HG03520 (cell line): ENCODE results near the gene MRPL14.
"Not testable (repeated sequence)": the region's sequence is repeated elsewhere in the genome, so short reads cannot be mapped to it uniquely, and the experiment has no call there.

Source experiments
- ATAC-seq: cut with Tn5 transposase; IDR thresholded peaks from one replicate; pipeline ENCODE4 v1.9.1; 2021; ENCODE audit warnings: mild to moderate bottlenecking, moderate library complexity; ENCODE audit not compliant: unreplicated experiment

MRPL14 gene

DNA sequence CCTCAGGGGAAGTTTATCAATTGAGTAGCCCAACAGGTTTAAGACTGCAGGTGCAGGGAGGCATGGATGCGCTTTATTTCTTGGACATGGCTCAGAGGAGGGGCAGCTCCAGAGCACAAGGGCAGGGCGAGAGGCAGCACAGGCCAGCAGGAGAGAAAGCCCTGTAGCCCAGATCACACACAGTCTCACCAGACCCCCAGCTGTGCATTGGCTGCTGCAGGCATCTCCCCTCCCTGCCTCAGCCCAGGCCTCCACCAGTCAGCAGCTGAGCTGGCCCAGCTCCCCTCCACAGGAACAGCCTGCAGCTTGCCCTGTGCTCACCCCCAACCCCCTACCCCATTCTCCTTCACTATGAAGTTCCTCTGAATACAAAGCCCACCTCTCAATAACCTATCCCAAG lies 24.7 kb downstream of the MRPL14 start:
- no peak for ATAC-seq

DNA sequence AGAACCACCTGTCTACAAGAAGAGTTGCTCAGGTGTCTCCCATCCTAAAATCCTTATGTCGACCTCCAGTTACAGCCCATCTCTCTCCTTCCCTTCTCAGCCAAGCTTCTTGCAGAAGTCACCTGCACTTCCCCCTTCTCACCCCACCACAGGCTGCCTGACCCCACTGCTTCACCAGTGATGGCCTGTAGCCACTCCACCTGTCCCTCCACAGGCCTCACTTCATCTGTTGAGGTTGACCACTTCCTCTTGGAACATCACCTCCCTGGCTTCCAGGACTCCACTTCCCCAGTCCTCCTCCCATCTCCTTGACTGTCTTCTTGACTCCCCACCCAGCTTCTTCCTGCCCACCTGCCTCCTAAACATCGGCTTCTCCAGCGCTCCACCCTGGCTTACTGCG lies 25.4 kb downstream of the MRPL14 start:
- ATAC-seq = no peak

DNA sequence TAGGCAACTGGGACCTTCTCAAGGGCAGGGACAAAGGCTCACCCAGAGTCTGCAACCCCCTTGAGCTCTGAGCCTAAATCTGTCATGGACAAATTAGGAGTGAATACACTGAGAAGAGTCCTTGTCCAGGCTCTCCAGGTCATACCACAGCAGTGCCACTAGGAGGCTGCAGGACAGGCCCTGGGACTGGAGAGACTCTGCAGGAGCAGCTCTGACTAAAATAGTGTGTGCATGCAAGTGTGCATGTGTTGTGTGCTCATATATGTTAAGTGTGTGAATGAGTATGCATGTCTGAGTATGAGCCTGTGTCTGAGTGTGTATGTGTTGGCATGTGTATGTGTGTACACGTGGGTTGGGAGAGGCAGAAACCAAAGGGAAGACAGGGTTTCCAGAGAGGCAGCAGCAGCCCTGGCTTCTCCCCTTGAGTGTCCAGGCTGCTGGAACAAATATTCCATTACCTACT lies 27.1 kb downstream of the MRPL14 start:
- ATAC-seq = no peak

DNA sequence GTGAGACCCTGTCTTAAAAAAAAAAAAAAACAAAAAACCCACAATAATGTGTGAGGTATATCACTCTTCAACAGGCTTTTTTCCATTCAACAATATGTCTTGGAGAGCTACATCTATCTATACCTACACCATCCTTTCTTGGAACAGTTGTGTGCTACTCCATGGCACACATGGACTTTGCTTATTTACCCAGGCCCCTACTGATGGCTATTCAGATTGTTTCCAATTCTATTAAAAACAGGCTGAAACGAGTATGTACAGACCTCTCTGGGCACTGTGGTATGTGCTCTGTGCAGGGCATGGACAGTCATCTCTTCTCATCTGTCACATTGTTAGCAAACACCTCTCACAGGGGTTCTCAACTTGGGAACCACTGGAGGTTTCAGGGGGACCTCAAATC lies 28.1 kb downstream of the MRPL14 start:
- no peak for ATAC-seq

DNA sequence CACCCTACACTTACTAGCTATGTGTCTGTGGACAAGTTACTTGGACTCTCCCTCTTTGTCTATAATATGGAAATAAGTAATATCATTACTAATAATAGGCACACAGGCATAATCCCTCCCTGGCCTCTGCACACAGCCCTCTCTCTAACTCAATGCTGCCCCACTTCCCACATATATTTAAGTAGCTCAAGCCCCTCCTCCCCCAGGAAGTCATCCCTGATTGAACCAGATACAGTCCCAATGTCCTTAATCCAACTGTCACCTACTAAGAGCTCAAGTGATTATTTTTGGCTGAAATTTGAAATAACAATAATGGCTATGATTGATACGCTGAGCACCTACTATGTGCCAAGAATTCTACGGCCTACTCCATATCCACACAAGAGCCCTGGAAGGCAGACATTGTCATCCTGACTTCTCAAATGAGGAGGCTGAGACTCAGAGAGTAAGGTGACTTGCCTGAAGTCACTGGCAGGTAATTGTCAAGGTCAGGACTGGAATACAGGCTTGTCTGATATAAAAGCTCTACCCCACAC lies 29.4 kb downstream of the MRPL14 start:
- no peak for ATAC-seq

DNA sequence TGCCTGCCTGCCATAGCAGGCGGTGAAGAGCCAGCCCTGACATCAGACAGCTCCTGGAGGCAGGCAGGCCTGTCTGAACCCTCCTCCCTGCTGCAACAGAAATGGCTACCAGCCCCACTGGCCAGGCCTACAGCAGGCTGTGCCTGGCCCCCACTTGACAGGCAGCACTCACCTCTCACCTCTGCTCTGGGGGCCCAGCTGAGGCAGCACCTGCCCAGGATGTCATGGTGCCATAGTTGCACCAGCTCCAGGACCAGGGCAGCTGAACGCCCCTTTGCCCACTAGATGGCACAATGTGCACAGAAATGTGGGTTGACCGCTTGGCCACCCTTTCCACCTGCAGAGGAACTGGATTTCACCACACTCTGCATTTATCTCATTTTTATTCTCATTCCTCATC lies 30.6 kb downstream of the MRPL14 start:
- ATAC-seq = no peak

DNA sequence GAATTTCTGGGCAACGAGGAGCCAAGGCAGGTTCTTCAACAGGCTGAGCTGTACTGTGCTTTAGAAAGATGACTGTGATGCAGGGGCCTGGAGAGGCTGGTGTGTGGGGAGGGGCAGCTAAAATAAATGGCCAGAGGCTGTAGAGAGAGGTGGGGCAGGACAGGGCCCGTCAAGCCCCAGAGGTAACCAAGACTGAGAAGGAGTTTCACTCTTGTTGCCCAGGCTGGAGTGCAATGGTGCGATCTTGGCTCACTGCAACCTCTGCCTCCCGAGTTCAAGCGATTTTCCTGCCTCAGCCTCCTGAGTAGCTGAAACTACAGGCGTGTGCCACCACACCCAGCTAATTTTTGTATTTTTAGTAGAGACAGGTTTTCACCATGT lies 32.0 kb downstream of the MRPL14 start:
- ATAC-seq = not testable (repeated sequence)

DNA sequence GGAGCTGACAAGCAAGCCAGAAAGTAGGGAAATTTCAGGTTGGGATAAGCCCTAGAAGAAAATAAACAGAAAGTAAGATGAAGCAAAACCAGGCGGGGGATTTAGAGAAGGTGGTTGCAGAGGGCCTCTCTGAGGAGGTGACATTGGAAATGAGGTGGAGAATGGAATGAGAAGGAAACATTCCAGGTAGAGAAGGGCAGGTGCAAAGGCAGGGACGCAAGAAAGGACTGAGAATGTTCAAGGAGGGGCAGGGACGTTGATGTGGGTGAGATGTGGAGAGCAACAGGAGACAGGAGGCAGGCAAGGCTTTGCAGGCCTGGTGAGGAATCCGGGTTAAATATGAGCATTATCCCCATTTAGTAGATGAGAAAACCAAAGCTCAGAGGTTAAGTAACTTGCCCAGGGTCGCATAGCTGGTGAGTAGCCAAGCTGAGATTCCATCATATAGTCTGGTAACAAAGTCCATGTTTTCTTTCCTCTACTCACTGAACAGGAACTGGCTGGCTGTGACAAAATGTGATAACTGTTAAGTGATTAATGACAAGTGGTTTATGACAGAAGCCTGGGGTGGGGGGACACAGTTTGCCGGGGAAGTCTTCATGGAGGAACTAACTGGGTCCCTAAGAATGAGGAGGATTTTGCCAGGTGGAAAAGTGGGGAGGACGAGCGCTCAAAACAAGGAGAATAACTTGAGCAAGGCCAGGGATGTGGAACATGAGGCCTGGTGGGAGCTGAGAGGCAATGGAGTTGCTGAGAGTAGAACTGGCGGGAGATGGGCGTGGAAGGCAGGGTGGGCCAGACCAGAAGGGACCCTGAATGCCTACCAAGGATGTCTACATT lies 32.6 kb downstream of the MRPL14 start:
- ATAC-seq = no peak

DNA sequence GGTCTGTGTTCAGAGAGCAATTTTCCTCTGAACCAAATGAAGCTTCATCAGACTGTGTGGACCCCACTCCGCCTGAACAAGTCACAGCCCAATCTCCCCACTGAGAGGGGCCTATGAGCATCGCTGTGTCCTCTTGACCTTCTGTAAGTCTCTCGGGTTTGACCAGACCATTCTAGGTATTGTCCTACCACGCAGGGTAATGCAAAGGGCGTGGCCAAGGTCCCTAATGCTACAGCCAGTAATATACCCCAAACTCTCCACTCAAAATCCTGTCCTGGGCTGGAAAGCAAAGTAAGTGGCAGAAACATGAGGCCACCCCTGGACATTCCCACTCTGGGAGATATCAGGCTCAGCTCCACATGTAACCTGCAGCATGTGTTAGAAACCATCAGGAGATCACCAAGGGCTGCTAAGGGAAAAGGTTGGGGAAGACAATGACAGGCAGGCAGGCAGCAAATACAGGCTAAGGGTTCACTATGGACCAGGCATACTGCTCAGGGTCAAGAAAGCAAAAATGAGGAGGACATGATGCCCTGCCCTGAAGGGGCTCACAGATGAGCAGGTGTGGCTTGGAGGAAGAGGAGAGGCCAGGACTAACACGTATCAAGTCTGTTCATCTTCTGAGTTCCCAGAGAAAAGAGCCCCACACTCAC lies 33.4 kb downstream of the MRPL14 start:
- ATAC-seq = no peak

DNA sequence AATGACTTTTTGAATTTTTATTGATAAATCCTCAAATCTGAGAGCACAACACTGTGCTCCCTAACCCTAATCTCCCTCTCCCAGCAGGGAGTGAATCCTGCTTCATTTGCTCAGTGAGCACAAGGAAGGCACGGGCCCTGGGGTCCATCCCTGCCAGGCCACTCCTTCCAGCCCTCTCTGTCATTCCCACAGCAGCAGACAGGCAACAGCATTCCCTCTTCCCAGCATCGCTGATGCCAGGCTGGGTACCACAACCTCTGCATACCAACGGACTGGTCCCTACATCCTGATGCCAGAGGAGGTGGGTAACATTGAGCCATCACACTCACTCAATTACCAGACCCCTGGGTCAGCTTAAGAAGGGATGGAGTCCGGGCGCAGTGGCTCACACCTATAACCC lies 34.2 kb downstream of the MRPL14 start:
- no peak for ATAC-seq

DNA sequence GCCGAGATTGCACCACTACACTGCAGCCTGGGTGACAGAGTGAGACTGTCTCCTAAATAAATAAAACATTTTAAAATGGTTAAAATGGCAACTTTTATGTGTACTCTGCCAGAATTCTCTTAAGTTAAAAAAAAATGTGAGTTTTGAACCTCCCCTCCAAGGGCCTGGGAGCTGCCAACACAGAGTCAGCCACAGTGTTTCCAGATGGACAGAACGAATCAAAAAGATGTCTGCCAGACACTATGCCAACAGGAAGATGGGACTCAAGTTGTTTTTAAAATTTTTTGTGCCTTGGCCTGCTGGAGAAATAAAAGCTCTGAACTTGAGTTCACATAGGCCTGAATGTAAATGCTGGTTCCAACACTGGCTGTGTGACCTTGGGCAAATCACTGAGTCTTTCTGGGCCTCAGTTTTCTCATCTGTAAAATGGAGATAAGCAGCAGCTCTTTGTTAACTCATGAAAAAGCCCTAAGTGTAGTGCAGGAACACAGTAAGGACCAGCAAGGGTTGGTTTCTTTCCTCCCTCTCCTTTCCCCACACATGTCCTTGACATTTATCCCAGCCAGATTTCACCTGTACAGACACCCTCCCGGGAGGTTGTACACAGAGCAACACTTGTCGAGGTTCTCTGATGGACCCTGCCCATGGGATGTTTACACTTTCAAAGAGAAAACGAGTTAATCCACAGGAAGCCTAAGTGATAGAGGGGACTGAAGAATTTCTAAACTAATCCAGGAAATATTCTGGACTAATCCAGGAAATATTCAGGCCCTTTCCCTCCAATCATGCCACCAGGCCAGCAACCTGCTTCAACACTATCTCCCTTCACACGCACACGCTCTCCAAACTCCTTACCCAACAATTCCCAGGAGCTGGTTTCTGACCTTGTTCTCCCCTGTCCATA lies 35.0 kb downstream of the MRPL14 start:
- no peak for ATAC-seq

DNA sequence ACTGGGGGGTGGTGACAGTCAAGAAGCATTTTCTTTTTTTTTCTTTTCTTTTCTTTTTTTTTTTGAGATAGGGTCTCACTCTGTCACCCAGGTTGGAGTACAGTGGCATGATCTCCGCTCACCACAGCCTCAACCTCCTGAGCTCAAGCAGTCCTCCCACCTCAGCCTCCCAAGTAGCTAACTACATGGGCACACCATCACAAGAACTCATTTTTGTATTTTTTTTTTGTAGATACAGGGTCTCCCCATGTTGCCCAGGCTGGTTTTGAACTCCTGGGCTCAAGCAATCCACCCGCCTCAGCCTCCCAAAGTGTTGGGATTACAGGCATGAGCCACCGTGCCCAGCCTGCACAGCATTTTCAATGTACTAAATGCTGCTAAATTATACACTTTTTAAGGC lies 35.9 kb downstream of the MRPL14 start:
- not testable (repeated sequence) for ATAC-seq

DNA sequence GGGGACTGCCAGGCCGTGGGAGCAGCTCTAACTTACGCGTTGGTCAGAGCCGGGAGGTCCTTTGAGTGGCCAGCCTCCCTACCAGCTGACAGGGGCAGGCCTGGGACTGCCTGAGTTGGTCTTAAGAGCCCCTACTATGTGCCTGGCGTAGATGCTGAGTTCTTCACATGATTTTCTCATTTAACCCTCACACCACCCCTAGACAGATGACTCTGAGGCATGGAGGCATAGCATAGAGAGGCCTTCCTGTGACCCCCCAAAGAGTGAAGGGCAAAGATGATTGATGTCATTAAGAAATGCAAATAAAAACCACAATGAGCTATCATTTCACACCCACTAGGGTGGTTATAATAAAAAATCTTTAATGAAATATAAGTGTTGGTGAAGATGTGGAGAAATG lies 36.8 kb downstream of the MRPL14 start:
- no peak for ATAC-seq

DNA sequence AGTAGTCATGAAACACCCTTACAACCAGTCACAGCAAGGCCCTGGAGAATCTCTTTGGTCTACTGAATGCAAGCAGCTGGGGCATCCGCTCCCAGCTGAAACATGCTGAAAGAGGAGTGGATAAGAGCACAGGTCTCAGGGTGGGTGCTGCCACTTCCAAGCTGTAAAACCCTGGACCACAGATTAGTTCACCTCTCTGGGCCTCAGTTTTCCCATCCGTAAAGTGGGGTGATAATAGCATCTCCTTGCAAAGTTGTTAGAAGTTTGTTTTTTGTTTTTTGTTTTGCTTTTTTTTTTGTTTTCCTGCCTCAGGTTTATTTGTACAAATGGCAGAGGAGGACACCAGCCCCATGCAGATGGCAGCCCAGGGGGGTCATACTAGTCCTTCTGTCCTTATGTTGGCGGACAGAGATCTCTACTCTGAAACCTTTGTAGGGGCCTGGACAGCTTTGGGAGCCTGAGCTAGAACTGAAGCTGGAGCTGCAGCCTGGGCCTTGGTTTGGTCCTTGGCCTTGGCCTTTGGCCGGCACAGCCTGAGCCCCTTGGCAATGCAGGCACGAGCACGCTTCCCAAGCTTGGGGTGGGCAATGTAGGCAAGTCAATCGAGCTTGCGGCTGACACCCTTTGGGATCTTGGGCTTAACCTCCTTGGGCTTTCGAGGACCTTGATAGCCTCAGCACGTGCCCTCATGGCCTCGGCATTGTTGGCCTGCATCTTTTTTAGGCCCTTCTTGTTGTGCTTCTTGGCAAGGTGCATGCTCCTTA lies 38.2 kb downstream of the MRPL14 start:
- ATAC-seq = no peak

DNA sequence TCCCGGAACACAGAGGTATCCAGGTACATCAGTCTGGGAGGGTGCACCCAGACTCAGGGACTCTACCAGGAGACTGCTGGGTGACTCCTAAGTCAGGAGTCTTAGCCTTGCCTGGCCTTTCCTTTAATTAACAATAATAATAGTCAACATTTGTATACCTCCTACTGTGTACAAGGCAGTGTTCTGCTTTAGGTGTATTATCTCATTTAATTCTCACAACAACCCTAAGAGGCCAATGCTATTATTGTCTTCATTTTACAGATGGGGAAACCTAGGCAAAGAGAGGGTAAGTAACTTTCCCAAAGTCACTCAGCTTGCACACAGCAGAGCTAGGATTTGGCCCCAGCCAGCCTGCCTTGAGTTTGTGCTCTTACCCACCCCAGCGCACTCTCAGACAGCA lies 39.6 kb downstream of the MRPL14 start:
- no peak for ATAC-seq

DNA sequence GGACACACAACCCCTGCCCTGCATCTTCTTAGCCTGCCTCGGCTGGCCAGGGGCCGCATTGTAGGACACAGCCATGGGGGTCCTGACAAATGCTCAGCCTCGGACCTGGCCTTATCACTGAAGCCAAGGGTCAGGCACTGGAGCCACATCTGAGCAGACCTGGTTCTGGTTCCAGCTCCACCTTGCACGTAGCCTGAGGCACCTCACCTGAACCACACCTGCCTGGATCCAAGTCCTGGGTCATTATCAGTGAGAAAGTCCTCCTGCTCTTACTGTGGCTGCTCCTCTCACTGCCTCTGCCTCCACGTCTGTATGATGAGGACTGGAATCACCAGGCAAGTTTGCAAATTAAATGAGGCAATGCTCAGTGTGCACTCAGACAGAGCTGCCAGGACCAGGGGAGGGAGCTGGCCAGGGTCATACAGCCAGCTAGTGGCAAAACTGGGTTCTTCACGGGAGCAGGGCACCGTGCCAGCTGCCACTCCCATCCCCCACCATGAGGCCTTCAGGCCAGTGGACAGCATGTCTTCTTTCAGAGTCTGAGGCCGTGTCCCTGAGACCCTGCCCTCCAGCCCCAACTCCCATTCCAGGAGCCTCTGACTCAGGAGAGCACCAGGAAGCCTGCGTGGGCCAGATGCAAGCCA lies 40.2 kb downstream of the MRPL14 start:
- ATAC-seq = no peak

DNA sequence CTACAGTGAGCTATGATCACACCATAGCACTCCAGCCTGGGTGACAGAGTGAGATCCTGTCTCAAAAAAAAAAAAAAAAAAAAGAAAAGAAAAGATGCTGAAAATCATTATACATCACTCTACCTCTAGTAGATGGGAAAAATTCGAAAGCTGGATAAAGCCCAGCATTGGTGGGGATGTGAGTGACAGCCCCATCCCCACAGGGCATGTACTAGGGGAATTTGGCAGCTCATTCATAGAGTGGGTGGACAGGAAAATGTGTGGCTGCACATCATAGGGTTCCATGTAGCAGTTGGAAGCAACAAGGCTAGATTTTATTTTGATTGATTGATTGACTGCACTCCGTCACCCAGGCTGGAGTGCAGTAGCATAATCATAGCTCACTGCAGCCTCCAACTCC lies 42.0 kb downstream of the MRPL14 start:
- no peak for ATAC-seq

DNA sequence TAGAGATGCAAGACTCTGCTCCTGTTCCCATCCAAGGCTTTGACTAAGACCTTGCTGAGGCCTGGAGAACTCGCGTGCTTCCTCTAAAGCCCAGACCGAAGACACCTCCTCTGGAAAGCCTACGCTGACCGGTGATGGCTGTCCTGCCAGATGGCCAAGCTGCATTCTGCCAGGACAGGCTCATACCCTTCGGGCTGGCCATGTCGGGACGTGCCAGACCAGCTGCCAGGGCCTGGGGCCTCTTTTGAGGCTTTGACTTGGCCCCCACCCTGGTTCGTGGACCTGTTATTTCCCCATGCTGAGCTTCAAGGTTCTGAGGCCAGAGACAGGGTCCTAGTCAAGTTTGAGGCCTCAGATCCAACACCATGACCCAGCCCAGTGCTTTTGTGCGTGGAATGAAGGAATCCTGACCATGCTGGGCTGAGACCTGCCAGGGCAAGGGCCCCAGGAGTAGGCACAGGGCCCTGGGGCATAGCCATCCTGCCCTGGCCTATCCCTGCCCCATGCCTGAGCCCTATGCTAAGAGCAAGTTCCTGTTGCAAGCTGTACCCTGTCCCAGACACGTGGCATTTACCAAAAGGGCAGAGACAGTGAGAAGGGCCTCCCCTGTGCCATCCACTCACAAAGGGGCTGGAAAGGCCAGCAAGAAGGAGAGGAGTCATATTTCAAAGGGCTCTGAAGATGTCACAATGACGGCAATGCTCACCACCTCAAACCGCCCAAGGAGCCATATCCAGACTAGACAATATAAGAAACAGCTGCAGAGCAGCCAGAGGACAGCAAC lies 42.8 kb downstream of the MRPL14 start:
- ATAC-seq = no peak

DNA sequence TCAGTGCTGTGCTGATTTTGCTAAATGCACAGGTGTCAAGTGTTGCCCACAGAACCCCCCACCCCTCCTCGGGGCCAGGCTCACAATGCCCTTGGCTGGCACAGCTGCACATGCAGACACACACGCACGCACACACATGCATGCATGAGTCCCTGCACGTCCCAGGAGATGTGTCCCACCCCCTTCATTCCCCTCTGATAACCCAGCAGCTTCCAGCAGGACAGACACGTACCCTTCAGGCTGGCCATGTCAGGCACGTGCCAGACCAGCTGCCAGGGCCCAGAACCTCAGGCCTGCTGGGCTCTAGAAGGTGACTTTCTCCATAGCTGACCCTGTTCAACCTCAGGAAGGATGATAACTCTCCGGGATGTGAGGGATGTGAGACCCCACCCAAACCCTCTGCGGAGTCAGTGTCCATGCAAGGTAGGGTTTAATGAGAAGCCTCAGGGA lies 44.4 kb downstream of the MRPL14 start:
- ATAC-seq = no peak
